GM13976 (cell line): Measurements from ENCODE around the gene C12orf50.
A peak's percentile ranks its signal among the peaks of the same experiment; 100 is the strongest.
"Not testable (repeated sequence)": the region's sequence is repeated elsewhere in the genome, so short reads cannot be mapped to it uniquely, and the experiment has no call there.

Experiments
- DNase-seq: peaks from one replicate; pipeline ENCODE4 v3.0.0; 2012; ENCODE audit warnings: low spot score
- CTCF ChIP-seq: IDR thresholded peaks from 2 replicates; pipeline ENCODE4 v1.5.1; 2012; ENCODE audit warnings: borderline replicate concordance, mild to moderate bottlenecking; ENCODE audit not compliant: insufficient read depth; ENCODE audit errors: extremely low read depth, missing control alignments, control extremely low read depth
- in situ Hi-C: fragments of 300-500 bp; cut with MboI; formaldehyde crosslinking; loops from one replicate; pipeline ENCODE4 v1.12.0; 2022; ENCODE audit warnings: low sequenced_read_pairs, mixed read lengths, inconsistent platforms; ENCODE audit not compliant: unreplicated experiment

Gene C12orf50

DNA sequence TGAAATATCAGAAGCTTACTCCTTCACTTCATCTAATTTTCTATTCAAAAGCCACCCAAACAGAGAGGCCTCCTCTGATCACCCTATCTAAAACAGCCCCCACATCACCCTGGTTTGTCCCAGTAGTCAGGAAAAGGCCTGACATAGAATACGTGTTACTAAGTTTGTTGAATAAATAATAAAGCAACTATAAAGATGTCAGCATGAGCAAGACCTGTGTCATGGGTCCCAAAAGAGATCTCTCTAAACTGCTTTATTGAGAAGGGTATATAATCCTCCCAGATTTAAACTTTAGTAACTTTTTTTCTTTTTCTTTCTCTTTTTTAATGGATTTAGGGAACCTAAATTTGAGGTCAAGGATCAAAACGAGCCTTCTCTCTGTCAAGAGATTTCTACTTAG, 27.4 kb upstream of the C12orf50 start:
- no peak for TF ChIP-seq CTCF
- in situ Hi-C loops: no loop called here
- DNase-seq: no peak

- in situ Hi-C loops: no loop called here
- peak; percentile 54 for TF ChIP-seq CTCF
- DNase-seq: no peak
Measured at GRCh38 chr12:88052686-88053085, 23.5 kb upstream of the C12orf50 start.

GRCh38 chr12:88044035-88044434, 14.8 kb upstream of the C12orf50 start:
- DNase-seq: no peak
- TF ChIP-seq CTCF: no peak
- in situ Hi-C loops: no loop called here

- TF ChIP-seq CTCF: no peak
- in situ Hi-C loops: no loop called here
- no peak for DNase-seq
Measured at GRCh38 chr12:88037770-88038169, 8.6 kb upstream of the C12orf50 start.

- in situ Hi-C loops: no loop called here
- TF ChIP-seq CTCF: no peak
- no peak for DNase-seq
Measured at GRCh38 chr12:88036353-88036965, 7.3 kb upstream of the C12orf50 start.

- TF ChIP-seq CTCF: no peak
- DNase-seq: peak; percentile 26
- in situ Hi-C loops: no loop called here
Measured at GRCh38 chr12:88035907-88036289, 6.7 kb upstream of the C12orf50 start.

DNA sequence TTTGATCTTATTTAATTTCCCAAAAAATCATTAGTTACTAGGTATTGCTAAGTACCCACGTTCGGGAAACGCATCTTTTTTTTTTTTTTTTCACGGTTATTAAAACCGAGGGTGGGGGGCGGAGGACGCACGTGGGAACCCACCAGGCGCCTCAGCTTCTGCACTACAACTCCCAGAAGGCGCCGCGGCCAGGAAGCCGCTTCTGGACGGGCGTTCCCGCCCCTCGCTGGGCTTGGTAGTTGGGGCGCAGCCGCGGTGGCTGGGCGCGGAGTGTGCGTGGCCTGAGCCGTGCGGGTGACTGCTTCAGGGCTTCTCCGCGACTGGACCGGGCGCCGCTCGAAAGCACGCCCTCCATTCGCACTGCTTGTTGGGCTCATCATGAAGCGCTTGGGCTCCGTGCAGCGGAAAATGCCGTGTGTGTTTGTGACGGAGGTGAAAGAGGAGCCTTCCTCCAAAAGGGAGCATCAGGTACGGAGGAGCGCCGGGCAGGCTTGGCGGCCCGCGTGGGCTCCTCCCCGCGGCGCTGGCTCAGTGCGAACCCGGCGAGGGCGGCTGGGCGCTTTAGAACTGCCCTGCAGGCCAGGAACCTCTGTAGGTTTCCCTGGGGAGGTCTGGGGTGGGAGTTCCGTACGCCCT, 6.2 kb upstream of the C12orf50 start:
- no peak for TF ChIP-seq CTCF
- in situ Hi-C loops: no loop called here
- peak; percentile 89 for DNase-seq

DNA sequence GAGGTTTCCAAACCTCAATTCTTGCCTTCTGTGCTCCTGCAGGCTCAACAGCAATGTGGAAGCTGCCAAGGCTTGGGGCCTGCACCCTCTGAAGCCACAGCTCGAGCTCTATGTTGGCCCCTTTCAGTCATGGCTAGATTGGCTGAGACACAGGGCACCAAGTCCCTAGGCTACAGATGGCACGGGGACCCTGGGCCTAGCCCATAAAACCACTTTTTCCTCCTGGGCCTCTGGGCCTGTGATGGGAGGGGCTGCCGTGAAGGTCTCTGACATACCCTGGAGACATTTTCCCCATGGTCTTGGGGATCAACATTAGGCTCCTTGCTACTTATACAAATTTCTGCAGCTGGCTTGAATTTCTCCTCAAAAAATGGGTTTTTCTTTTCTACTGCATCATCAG, 2.0 kb upstream of the C12orf50 start:
- in situ Hi-C loops, DNase-seq: not testable (repeated sequence)
